NCI-H187 treated with DMSO at 0.1 percent for 48 hours (cell line): Measurements from ENCODE around the gene GABRR1.
"Not testable (repeated sequence)": the region's sequence is repeated elsewhere in the genome, so short reads cannot be mapped to it uniquely, and the experiment has no call there.

Experiments used
- DNase-seq: peaks from one replicate; lab custom pipeline; 2025; lab: John Stamatoyannopoulos, UW

GABRR1 gene

GRCh38 chr6:89154131-89154530 lies 63.0 kb downstream of the GABRR1 start:
- DNase-seq, result no peak

DNA sequence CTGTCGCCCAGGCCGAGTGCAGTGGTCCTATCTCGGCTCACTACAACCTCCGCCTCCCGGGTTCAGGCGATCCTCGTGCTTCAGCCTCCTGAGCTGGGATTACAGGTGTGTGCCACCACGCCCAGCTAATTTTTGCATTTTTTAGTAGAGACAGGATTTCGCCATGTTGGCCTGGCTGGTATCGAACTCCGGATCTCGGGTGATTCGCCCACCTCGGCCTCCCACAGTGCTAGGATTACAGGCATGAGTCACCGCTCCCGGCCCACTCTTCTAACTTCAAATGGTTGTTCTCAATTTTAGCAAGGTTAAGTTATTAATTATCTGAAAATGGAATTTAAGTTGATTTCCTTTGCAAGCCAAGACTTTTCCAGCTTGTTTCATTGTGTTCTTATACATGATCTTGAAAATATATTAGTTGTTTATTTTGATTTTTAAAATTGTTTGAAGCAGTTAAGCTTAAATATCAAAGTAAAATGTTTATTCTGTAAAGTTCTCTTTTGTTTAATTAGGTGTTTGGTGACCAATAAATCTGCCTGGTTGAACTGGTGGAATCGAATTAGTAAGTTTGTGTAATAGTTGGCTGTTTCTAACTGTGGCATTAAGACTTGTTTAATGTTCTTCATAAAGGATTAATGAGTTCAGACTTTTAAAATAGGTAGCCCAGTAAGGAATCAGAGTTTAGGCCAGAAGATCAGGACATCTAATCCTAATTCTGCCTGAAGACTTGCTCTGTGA lies 69.0 kb downstream of the GABRR1 start:
- DNase-seq, result no peak

GRCh38 chr6:89146718-89147700 lies 70.1 kb downstream of the GABRR1 start:
- DNase-seq, result no peak

DNA sequence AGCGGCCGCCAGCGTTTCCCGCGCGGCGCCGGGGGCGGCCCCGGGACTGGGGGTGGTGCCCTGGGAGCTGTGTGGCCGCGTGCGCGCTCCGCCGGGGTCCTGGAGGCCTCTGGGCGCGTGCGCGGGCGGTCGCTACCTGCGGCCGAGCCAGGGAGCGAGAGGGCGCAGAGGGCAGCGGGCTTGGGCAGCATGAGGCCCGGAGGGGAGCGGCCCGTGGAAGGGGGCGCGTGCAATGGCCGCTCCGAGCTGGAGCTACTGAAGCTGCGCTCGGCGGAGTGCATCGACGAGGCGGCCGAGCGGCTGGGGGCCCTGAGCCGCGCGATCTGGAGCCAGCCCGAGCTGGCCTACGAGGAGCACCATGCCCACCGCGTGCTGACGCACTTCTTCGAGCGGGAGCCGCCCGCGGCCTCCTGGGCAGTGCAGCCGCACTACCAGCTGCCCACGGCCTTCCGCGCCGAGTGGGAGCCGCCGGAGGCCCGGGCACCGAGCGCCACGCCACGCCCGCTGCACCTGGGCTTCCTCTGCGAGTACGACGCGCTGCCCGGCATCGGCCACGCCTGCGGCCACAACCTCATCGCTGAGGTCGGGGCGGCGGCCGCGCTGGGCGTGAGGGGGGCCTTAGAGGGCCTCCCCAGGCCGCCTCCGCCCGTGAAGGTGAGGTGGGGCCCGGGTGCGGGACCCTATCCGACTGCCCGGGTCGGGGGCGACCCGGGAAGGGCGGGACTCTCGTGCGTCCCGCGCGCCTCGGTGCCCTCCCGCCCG lies 71.0 kb downstream of the GABRR1 start, which contains the start of gene PM20D2:
Gene PM20D2, plus strand, starts transcription at position 100 of the 762 bp plus-strand sequence. Its CDS starts 90 bp downstream, at position 190.
- DNase-seq, result no peak

- no peak for DNase-seq
Measured at GRCh38 chr6:89145091-89145955, 71.8 kb downstream of the GABRR1 start.

GRCh38 chr6:89144354-89144906 lies 72.7 kb downstream of the GABRR1 start:
- no peak for DNase-seq

DNA sequence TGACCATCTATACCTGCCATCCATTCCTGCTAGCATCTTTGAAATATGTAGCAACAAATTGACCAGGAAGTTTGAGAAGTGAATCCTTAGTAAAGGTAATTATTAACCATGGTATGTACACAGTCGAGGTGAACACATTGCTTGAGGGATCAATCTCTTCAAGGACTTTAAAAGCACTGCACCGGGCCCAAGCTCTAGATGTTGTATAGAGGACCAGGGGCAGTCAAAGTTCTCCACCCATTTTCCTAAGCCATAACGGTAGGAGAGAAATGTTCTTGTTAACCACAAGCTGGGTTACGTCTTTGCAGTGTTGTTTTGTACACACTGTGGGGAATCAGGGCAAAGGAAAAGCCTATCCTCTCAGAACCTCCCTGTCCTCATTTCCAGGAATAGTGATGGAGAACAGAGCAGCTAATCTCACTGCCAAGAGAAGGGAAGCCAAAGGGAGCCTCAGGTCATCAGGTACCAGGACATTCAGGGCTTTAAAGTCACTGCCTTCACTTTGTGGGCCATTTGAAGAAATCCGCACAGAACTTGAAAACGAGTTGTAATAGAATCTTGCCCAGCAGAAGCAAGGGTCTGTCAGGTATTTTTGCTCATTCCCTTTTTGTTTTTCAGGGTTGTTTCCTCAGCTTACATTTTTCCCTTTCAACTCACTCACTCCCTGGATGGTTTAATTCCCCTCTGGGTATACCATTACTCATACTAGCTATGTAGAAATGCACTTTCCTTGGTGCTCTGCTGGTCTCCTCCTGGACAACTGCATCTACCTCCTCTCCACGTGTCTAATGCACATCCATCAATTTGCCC lies 76.6 kb downstream of the GABRR1 start:
- no peak for DNase-seq

- no peak for DNase-seq
Measured at GRCh38 chr6:89139509-89140346, 77.4 kb downstream of the GABRR1 start.

GRCh38 chr6:89138173-89138572 lies 79.0 kb downstream of the GABRR1 start:
- no peak for DNase-seq

GRCh38 chr6:89134723-89135122 lies 82.4 kb downstream of the GABRR1 start:
- DNase-seq, result no peak

GRCh38 chr6:89133981-89134380 lies 83.2 kb downstream of the GABRR1 start:
- DNase-seq, result no peak

DNA sequence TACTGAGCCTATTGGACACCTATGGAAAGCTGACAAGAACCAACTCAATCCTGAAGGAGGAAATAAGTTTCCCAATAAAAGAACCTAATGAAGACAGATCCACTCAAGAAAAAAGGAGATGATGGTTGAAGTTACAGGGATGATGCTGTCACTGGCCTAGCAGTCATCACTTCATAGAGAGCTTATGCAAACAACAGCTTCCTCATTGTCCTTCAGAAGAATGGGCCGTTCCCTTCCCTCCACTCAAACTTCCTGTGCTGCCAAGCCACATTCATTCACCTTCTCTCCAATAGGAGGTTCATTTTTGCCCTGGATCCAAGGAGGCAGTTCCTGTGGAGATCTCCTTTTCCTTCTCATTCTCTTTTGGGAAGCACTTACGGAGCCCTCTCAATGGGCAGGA lies 85.1 kb downstream of the GABRR1 start:
- DNase-seq, result no peak

GRCh38 chr6:89131599-89131998 lies 85.6 kb downstream of the GABRR1 start:
- DNase-seq, result no peak

DNA sequence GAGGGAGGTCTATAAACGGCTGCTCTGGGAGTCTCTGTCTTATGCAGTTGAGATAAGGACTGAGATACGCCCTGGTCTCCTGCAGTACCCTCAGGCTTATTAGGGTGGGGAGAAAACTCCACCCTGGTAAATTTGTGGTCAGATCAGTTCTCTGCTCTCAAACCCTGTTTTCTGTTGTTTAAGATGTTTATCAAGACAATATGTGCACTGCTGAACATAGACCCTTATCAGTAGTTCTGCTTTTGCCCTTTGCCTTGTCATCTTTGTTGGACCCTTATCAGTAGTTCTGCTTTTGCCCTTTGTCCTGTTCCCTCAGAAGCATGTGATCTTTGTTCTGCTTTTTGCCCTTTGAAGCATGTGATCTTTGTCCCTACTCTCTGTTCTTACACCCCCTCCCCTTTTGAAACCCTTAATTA lies 88.9 kb downstream of the GABRR1 start:
- not testable (repeated sequence) for DNase-seq
